HepG2 (cell line): ENCODE results near the gene KSR1. TPM values are rescaled to one million over a fixed set of nuclear protein-coding genes. Genes with fewer than 3 reads are reported as not detected.

ENCODE experiments used
- ADNP ChIP-seq: sonication (generic); formaldehyde crosslinking; IDR thresholded peaks from 2 replicates; pipeline ENCODE4 v1.4.0; 2020; ENCODE audit warnings: missing genetic modification reagents
- DPF2 ChIP-seq: sonication (generic); formaldehyde crosslinking; IDR thresholded peaks from 2 replicates; pipeline ENCODE4 v1.4.0; 2020; ENCODE audit warnings: mild to moderate bottlenecking, low read depth, missing genetic modification reagents, borderline replicate concordance
- GABPB1 ChIP-seq: IDR thresholded peaks from 2 replicates; pipeline ENCODE4 v1.6.1; 2016; ENCODE audit warnings: mild to moderate bottlenecking, missing genetic modification reagents, moderate library complexity, missing compliant biosample characterization
- GATAD2A ChIP-seq: IDR thresholded peaks from 2 replicates; pipeline ENCODE4 v1.6.1; 2016
- HNRNPL ChIP-seq: fragments of 200-400 bp; formaldehyde crosslinking; IDR thresholded peaks from 2 replicates; pipeline ENCODE4 v1.6.1; 2017; ENCODE audit warnings: mild to moderate bottlenecking, low read depth, low read length
- HOXA3 ChIP-seq: sonication (generic); formaldehyde crosslinking; IDR thresholded peaks from 2 replicates; pipeline ENCODE4 v1.5.0; 2020; ENCODE audit warnings: missing genetic modification reagents
- KDM6A ChIP-seq: IDR thresholded peaks from 2 replicates; pipeline ENCODE4 v1.6.1; 2016; ENCODE audit warnings: low read depth
- MED1 ChIP-seq: sonication (generic); formaldehyde crosslinking; IDR thresholded peaks from 2 replicates; pipeline ENCODE4 v1.4.0; 2020; ENCODE audit warnings: missing genetic modification reagents
- NR2F6 ChIP-seq, 2 experiments: IDR thresholded peaks; 2 replicates each; pipeline ENCODE4 v1.6.1; 2016; ENCODE audit warnings: antibody characterized with exemption in 1 of 2, mild to moderate bottlenecking in 1 of 2
- PAX8 ChIP-seq: sonication (generic); formaldehyde crosslinking; IDR thresholded peaks from 2 replicates; pipeline ENCODE4 v1.8.0; 2022; ENCODE audit warnings: mild to moderate bottlenecking, missing genetic modification reagents, borderline replicate concordance
- PCBP2 ChIP-seq: fragments of 200-400 bp; formaldehyde crosslinking; optimal IDR thresholded peaks from 2 replicates; pipeline ENCODE3; 2018; ENCODE audit warnings: low read length, low read depth; ENCODE audit not compliant: poor library complexity, severe bottlenecking
- POGZ ChIP-seq: sonication (generic); formaldehyde crosslinking; IDR thresholded peaks from 2 replicates; pipeline ENCODE4 v1.4.0; 2020; ENCODE audit warnings: mild to moderate bottlenecking, missing genetic modification reagents
- RARA ChIP-seq: IDR thresholded peaks from 2 replicates; pipeline ENCODE4 v1.6.1; 2016; ENCODE audit warnings: missing genetic modification reagents, missing compliant biosample characterization
- SOX6 ChIP-seq, 2 experiments: fragments of 450-650 bp in 1 of 2; sonication (generic) in 1 of 2; formaldehyde crosslinking in 1 of 2; IDR thresholded peaks; 2 replicates each; pipeline versions ENCODE4 v1.4.0 to v1.6.1; 2017 to 2020; ENCODE audit warnings: antibody characterized with exemption in 1 of 2, mild to moderate bottlenecking in 1 of 2, missing genetic modification reagents in 1 of 2
- SSRP1 ChIP-seq: IDR thresholded peaks from 2 replicates; pipeline ENCODE4 v1.6.1; 2016; ENCODE audit warnings: control low read depth
- TFAP4 ChIP-seq: sonication (generic); IDR thresholded peaks from 2 replicates; pipeline ENCODE4 v1.6.1; 2016; ENCODE audit warnings: low read depth, borderline replicate concordance
- THAP11 ChIP-seq: IDR thresholded peaks from 2 replicates; pipeline ENCODE4 v1.6.1; 2016; ENCODE audit warnings: missing biosample characterization, missing genetic modification reagents
- ZNF33B ChIP-seq: sonication (generic); formaldehyde crosslinking; IDR thresholded peaks from 2 replicates; pipeline ENCODE4 v1.5.1; 2020; ENCODE audit warnings: mild to moderate bottlenecking, missing genetic modification reagents
- ZNF543 ChIP-seq: sonication (generic); formaldehyde crosslinking; IDR thresholded peaks from 2 replicates; pipeline ENCODE4 v1.4.0; 2020; ENCODE audit warnings: mild to moderate bottlenecking, missing genetic modification reagents
- ZNF607 ChIP-seq: sonication (generic); formaldehyde crosslinking; IDR thresholded peaks from 2 replicates; pipeline ENCODE4 v1.5.1; 2020; ENCODE audit warnings: missing genetic modification reagents, mild to moderate bottlenecking, borderline replicate concordance
- ZNF768 ChIP-seq: sonication (generic); formaldehyde crosslinking; IDR thresholded peaks from 2 replicates; pipeline ENCODE4 v1.4.0; 2020; ENCODE audit warnings: missing genetic modification reagents
- ZSCAN25 ChIP-seq: sonication (generic); formaldehyde crosslinking; IDR thresholded peaks from 2 replicates; pipeline ENCODE4 v1.8.0; 2022; ENCODE audit warnings: mild to moderate bottlenecking, missing genetic modification reagents
- polyA plus RNA-seq, 8 experiments: library from polyadenylated mRNA; depleted of rRNA in 3 of 8; stranded (reverse) in 7 of 8; unstranded in 1 of 8; fragments of >200 nt; fragmentation: Illumina TruSeq in 4 of 8; extraction: Trizol in 4 of 8; gene quantifications; 2 replicates each; pipeline versions ENCODE4 v1.2.1 to v1.2.3, GENCODE V29; 2011 to 2016; ENCODE audit warnings: low read depth in 4 of 8, missing spikeins in 1 of 8, mixed read lengths in 1 of 8; ENCODE audit not compliant: insufficient read depth in 1 of 8
- total RNA-seq, 5 experiments: library from RNA; depleted of rRNA; stranded (reverse); fragments of >200 nt; fragmentation: Illumina TruSeq; extraction: Trizol; gene quantifications; 2 replicates each; pipeline ENCODE4 v1.2.3, GENCODE V29; 2016; ENCODE audit warnings: low read depth in 1 of 5
- TF ChIP-seq, protein P1 (sequence below): sonication (generic); formaldehyde crosslinking; IDR thresholded peaks from 2 replicates; pipeline ENCODE4 v1.9.0; 2022; ENCODE audit warnings: low read depth, missing genetic modification reagents
- TF ChIP-seq, protein P2 (sequence below): sonication (generic); formaldehyde crosslinking; IDR thresholded peaks from 2 replicates; pipeline ENCODE4 v1.4.0; 2020; ENCODE audit warnings: mild to moderate bottlenecking, missing genetic modification reagents
- TF ChIP-seq, protein P3 (sequence below): IDR thresholded peaks from 2 replicates; pipeline ENCODE4 v1.6.1; 2016; ENCODE audit warnings: low read depth, borderline replicate concordance

The KSR1 gene
- total and polyA plus RNA-seq, 2 of the 13 experiments (the other 11 are each of a cell fraction or from before 2014, with no cell fraction given): 10.1 to 16.6 TPM

GRCh38 chr17:27460196-27460725, 4.0 kb downstream of the KSR1 start (continued):
- TF ChIP-seq, protein P1, sequence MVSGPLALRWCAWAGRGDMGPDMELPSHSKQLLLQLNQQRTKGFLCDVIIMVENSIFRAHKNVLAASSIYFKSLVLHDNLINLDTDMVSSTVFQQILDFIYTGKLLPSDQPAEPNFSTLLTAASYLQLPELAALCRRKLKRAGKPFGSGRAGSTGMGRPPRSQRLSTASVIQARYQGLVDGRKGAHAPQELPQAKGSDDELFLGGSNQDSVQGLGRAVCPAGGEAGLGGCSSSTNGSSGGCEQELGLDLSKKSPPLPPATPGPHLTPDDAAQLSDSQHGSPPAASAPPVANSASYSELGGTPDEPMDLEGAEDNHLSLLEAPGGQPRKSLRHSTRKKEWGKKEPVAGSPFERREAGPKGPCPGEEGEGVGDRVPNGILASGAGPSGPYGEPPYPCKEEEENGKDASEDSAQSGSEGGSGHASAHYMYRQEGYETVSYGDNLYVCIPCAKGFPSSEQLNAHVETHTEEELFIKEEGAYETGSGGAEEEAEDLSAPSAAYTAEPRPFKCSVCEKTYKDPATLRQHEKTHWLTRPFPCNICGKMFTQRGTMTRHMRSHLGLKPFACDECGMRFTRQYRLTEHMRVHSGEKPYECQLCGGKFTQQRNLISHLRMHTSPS (CRISPR knock-in tag): peak; percentile 68
- TF ChIP-seq ZNF543 (no peak), MED1 (CRISPR knock-in tag) (0 out of 2 replicates have a peak, but pooled peaks have one; percentile 14), ADNP (CRISPR knock-in tag) (0 out of 2 replicates have a peak, but pooled peaks have one; percentile 44), HOXA3 (CRISPR knock-in tag) (peak; percentile 55; the same call in 1 of the 2 replicates), ZNF607 (CRISPR knock-in tag) (0 out of 2 replicates have a peak, but pooled peaks have one; percentile 10), DPF2 (CRISPR knock-in tag) (0 out of 2 replicates have a peak, but pooled peaks have one; percentile 11), ZSCAN25 (no peak), KDM6A (CRISPR knock-in tag) (0 out of 2 replicates have a peak, but pooled peaks have one; percentile 26), ZNF768 (peak; percentile 94), NR2F6 (IDR thresholded peaks at IDR 0.05) (peak; percentile 53; the same call in 1 of the 2 replicates), NR2F6 (CRISPR knock-in tag; IDR thresholded peaks at IDR 0.05) (peak; percentile 66; the same call in 1 of the 2 replicates), RARA (CRISPR knock-in tag) (0 out of 2 replicates have a peak, but pooled peaks have one; percentile 19), THAP11 (CRISPR knock-in tag) (0 out of 2 replicates have a peak, but pooled peaks have one; percentile 21), PCBP2 (no peak), GATAD2A (peak; percentile 63), HNRNPL (0 out of 2 replicates have a peak, but pooled peaks have one; percentile 52), POGZ (CRISPR knock-in tag) (peak; percentile 22; the same call in 1 of the 2 replicates), TFAP4 (peak; percentile 20; the same call in 1 of the 2 replicates), ZNF33B (no peak), PAX8 (CRISPR knock-in tag) (no peak), SOX6 (IDR thresholded peaks at IDR 0.05) (no peak), SOX6 (CRISPR knock-in tag; IDR thresholded peaks at IDR 0.05) (peak; percentile 26; the same call in 1 of the 2 replicates), GABPB1 (CRISPR knock-in tag) (no peak), SSRP1 (no peak)
- TF ChIP-seq, protein P2, sequence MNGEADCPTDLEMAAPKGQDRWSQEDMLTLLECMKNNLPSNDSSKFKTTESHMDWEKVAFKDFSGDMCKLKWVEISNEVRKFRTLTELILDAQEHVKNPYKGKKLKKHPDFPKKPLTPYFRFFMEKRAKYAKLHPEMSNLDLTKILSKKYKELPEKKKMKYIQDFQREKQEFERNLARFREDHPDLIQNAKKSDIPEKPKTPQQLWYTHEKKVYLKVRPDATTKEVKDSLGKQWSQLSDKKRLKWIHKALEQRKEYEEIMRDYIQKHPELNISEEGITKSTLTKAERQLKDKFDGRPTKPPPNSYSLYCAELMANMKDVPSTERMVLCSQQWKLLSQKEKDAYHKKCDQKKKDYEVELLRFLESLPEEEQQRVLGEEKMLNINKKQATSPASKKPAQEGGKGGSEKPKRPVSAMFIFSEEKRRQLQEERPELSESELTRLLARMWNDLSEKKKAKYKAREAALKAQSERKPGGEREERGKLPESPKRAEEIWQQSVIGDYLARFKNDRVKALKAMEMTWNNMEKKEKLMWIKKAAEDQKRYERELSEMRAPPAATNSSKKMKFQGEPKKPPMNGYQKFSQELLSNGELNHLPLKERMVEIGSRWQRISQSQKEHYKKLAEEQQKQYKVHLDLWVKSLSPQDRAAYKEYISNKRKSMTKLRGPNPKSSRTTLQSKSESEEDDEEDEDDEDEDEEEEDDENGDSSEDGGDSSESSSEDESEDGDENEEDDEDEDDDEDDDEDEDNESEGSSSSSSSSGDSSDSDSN (CRISPR knock-in tag): 0 out of 2 replicates have a peak, but pooled peaks have one; percentile 27
- TF ChIP-seq, protein P3, sequence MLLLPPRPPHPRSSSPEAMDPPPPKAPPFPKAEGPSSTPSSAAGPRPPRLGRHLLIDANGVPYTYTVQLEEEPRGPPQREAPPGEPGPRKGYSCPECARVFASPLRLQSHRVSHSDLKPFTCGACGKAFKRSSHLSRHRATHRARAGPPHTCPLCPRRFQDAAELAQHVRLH (CRISPR knock-in tag): no peak
